IPS-11a (cell line): Measurements from ENCODE around the gene PLIN4.

Source experiments
- H3K4me3 ChIP-seq: one replicate; pipeline ENCODE4 v1.5.1; 2013; ENCODE audit warnings: low read depth, low read length, control low read depth

The PLIN4 gene

DNA sequence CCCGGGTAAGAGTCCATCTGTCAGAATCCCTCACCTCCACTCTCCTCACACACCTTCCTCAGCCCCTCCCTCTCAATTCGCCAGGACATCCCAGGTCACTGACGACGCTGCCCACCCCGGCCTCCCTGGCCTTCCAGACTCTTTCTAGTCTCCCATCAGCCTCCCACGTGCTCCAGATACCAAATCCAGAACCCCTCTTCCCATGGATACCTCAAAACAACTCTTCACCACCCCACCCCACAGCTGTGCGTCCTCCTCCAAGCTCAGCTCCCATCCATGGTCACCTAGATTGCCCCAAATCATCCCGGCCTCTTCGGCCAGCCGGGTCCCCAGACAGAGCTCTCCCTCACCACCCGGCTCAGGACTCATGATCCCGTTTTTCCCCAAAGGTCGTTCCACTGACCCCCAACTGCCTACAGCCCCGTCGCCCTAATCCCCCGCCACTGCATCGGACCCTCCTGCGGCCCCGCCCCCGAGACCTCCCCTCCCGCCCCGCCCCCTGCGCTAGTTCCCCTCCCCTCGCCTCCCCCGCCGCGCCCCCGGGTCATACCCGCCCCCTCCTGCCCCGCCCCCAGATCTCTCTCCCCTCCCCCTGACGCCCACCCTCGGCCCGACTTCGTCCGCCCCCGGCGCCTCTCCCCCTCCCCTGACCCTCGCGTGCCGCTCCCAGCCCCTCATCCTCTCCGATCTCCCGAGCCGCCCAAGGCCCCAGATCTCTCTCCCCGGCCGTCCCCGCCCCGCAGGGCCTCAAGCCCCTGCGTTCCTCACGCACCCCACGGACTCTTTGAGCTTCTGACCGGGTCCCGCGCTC, 61.2 kb downstream of the PLIN4 start:
- peak overlapping the region; percentile 60 for H3K4me3 ChIP-seq

DNA sequence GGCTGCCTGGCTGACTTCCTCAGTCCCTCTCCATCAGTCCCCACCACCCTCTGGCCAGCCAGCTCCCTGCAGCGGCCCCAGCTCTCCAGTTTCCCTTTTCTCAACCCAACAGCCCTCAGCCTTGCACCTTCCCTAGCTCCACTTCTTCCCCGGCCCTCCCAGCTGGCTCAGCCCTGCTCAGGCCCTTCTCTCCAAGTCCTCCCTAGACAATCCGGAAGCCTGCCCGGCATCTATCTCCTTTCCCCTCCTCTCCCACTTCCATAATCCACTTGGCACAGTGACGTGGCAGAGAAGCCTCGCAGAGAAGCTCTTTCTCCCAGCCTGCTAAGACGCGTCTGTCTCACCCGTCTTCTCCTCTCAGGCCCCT, 61.8 kb downstream of the PLIN4 start:
- peak overlapping the region; percentile 60 for H3K4me3 ChIP-seq

DNA sequence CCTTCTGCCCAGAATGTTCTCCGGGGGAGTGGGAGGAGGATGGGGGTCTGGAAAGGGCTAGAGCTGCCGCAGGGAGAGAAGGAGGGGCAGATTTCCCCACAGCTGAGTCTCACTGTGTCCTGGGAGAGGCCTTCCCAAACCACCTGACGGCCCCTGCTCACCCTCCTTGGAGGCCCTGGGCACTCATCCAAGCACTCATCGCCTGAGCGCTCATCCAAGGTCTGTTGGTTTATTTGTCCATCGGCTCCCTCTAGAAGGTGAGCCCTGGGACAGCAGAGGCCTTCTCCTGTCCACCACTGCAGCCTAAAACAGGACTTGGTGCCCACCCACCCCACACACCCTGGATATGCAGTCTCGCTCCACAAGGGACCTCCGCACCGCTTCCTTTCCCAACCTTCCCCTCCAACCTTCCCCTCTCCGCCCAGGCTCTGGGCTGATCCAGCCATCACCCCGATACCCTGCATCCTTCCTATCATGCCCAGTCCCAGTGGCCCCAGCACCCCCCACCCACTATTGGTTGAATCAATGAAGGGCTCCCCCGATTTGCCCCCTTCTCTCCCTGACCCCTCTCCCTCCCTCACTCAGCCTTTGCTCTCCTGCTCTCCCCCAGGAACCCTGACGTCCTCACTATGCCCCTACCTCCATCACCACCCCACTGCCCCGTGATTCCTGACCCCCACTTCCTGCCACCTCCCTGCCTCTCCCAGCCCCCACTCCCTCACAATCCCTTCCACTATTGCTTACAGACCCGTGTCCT, 62.4 kb downstream of the PLIN4 start:
- peak overlapping the region; percentile 60 for H3K4me3 ChIP-seq

DNA sequence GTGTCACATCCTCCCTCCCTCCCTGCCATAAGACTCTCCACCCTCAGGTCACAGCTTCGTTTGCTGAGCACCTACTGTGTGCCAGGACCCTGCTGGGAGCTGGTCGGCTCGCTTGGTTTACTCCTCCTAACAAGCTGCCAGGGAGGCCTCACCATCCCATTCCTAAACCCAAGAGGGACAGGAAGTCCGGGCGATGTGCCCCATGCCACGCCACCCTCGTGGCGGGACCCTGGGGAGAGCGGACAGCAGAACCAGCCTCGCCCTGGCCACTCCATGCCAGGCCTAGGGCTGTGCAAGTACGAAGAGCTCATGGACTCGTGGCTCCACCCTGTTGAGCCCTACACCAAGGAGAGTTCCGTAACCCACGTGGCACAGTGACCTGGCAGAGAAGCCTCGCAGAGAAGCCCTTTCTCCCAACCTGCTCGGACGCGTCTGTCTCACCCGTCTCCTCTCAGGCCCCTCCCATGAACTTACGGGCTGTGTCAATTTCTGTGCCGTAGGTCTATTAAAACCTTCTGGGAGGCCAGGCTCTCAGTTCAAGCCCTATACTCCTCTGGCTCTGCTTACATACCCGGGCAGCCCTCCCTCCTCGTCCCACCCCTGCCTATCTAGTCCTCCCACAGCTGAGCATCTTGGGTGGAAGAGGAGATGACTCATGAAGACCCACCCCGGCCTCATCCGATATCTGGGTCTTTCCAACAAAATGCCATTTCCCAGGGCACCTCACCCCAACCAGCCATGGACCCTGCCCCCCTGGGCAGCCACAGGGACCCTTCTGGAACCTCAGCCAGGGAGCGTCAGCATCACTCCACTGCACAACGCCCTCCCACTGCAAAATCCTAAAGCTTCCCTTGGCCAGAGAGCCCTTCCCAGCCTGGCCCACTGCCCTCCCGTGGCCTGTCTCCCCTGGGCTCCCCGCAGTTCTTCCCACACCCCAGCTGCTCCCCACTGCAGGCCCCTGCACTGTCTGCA, 63.3 kb downstream of the PLIN4 start:
- H3K4me3 ChIP-seq: no peak overlapping the region

DNA sequence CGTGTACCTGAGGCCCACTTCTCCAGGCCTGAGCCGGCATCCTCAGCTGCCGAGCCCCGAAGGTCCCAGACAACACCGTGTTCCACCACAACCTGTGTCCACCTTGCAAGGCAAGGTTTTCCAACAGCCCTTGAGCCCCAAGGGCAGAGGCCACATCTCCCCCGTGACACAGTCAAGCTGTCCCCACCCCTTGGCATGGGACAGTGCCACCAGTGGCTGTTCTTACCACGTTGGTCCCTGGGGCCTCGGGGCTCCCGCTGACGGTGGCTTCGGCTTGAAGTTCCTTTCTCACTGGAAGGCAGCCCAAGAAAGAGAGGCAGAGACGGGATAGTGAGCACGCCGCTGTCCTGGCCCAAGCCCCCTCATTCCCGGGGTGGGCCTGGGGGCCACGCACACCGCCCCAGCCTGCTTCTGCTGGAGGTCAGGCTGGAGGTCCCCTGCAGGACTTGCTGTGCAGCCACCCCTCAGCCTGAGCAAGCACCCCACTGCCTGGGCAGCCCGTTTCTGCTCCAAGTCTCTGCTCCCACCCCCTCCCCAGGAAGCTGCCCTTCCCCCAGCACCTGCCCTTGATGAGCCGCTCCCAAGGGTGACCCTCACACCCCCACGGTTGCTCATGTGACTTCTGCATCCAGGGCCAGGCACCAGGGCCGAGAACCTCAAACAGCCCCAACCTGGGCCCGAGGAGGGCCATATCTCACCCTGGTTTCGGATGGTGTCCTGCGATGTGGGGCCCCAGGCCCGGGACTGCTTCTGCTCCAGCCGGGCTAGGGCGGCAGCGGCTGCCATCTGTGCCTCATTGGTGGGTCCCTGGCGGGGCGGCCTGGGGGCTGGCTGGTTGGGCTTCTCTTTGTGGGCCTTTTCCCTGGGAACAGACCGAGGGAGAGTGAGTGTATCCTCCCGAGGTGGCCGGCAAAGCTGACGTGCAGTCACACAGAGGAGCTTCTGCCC, 64.8 kb downstream of the PLIN4 start:
- H3K4me3 ChIP-seq: no peak overlapping the region

DNA sequence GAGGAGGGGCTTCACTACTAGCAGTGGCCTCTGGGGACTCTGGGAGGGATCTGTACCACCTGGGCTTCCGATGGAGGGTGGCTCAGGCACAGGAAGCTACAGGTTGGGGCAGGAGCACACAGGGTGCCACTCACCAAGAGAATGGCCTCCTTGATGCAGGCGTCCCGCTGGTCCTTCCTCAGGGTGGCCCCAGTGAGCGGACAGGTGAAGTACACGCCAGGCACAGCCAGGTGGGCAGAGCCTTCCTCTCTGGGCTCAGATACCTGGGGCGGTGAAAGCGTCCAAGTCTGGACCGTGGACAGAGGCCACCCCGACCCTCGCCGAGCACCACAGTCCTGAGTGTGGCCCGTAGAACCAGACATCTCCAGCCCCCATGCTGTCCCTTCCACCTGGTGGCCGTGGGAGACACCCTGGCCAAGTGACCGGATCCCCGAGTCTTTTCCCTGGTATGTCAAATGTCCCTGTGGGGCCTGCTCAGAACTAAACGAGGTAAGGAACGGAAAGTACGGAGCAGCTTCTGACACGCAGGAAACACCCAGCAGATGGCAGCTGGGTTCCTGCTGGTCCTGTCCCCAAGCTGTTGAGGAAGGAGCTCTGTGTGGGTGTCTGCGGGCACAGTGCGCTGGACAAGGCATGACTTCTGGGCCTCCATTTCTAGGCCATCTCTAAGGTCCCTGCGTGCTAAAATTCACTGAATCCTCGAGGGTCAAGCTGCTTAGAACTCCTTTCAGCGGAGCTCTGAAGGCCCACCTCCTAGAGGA, 65.9 kb downstream of the PLIN4 start:
- H3K4me3 ChIP-seq: no peak overlapping the region
